ENCODE data around the gene PI4KA.
"Not testable (repeated sequence)": the region's sequence is repeated elsewhere in the genome, so short reads cannot be mapped to it uniquely, and the experiment has no call there.

PI4KA gene

GRCh38 chr22:20702546-20703413, 155.8 kb downstream of the PI4KA start:
- peak overlapping the region; percentile 62 for H3K4me3 ChIP-seq (replicated peaks; ENCODE audit: low read depth, low read length)
- DNase-seq (ENCODE audit: low read depth): peak; percentile 94

DNA sequence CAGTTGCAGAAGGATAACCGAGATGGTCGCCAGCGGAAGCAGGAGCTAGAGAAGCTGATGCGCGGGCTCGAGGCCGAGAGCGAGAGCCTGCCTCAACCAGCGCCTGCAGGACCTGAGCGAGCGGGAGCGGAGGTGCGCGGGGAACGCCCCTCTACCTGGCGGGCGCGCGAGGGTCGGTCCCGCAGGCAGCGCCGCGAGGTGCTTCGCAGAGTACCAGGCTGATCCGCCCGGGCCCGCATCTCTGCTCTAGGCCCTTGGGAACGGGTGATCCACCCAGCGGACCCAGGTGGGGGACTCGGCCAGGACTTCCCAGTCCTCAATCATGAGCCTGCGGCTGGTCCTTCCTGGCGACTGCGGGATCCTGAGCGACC, 156.5 kb downstream of the PI4KA start:
- DNase-seq (ENCODE audit: low read depth): not testable (repeated sequence)
- peak overlapping the region; percentile 62 for H3K4me3 ChIP-seq (replicated peaks; ENCODE audit: low read depth, low read length)

DNA sequence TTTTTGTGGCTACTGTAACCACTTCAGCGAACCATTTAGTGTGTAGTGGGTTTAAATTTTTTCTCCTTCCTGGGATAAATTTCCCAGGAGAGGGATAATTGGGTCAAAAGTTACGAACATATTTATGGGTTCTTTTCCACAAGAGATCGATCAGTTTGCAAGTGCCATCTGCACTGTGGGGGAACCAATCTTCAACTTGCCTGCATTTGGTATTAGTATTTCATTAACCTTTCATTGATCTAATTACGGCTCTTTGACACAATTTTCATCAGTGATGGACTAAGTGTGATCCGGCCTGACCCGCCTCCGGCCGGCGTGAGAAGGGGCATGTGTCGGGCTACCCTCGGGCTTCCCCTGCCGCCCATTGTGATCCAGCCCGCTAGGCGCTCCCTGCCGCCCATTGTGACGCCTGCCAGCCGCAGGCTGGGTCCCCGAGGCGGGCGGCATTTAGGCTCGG, 156.9 kb downstream of the PI4KA start:
- H3K4me3 ChIP-seq (replicated peaks; ENCODE audit: low read depth, low read length); DNase-seq (ENCODE audit: low read depth): not testable (repeated sequence)

- not testable (repeated sequence) for H3K4me3 ChIP-seq (replicated peaks; ENCODE audit: low read depth, low read length); DNase-seq (ENCODE audit: low read depth)
These were observed 158.3 kb downstream of the PI4KA start for GRCh38 chr22:20700347-20700746.

GRCh38 chr22:20699856-20700255, 158.8 kb downstream of the PI4KA start:
- H3K4me3 ChIP-seq (replicated peaks; ENCODE audit: low read depth, low read length): not testable (repeated sequence)

DNA sequence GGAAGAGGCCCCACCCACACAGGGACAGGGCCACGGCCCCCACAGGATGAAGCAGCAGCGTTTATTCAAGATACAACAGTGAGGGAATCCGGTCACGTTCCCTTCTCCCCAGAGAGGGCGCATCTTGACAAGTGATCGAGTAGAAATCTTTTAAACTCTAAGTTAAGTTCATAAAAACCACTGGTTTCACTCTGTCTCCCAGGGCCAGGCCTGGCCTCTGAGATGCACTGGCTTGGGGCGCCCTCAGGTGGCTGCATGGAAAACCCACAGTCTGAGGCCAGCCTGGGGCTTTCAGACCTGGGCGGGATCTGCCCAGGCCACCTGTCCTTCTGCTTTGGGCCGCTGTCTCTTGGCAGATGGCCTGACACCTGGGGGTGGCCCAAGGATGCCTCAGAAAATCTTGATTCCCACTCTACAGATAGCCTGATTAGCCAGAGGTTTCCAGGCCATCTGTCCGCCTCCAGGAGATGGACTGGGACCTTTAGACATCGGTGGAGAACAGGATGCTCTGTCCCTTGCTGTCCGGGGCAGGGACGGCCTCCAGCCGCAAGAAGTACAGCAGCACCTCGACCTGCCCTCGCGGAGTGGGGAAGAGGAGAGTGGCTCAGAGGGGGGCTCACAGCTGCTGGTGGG, 161.0 kb downstream of the PI4KA start:
- H3K4me3 ChIP-seq (replicated peaks; ENCODE audit: low read depth, low read length): not testable (repeated sequence)
- peak; percentile 79 for DNase-seq (ENCODE audit: low read depth)
- peak; percentile 52 for TF ChIP-seq CTCF (IDR thresholded peaks at IDR 0.05; ENCODE audit: low read length, missing control alignments)

More at GRCh38 chr22:20699856-20700255, 158.8 kb downstream of the PI4KA start:
- DNase-seq (ENCODE audit: low read depth): not testable (repeated sequence)

GRCh38 chr22:20696056-20696455, 162.6 kb downstream of the PI4KA start:
- not testable (repeated sequence) for DNase-seq (ENCODE audit: low read depth); H3K4me3 ChIP-seq (replicated peaks; ENCODE audit: low read depth, low read length)

DNA sequence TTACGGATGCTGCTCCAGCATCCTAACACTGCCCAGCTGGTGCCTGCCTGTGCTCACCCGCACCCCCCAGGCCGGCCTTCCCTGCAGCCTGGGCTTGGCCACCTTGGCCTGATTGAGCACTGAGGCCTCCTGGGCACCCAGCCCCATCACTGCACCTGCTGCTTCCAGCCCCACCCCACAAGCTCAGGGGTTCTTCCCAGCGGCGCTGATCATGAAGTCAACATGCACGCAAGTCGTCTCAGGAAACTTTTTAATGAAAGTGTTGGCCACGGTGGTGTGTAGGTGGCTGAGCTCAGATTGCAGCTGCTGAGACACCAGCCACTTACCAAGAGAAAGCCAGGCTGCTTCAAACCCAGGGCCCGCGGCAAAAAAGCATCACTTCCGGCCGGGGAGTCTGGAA, 163.4 kb downstream of the PI4KA start:
- DNase-seq (ENCODE audit: low read depth); H3K4me3 ChIP-seq (replicated peaks; ENCODE audit: low read depth, low read length): not testable (repeated sequence)

- not testable (repeated sequence) for DNase-seq (ENCODE audit: low read depth); H3K4me3 ChIP-seq (replicated peaks; ENCODE audit: low read depth, low read length)
These were observed 164.4 kb downstream of the PI4KA start for GRCh38 chr22:20694256-20694655.

- not testable (repeated sequence) for DNase-seq (ENCODE audit: low read depth)
These were observed 165.7 kb downstream of the PI4KA start for GRCh38 chr22:20692926-20693325.

DNA sequence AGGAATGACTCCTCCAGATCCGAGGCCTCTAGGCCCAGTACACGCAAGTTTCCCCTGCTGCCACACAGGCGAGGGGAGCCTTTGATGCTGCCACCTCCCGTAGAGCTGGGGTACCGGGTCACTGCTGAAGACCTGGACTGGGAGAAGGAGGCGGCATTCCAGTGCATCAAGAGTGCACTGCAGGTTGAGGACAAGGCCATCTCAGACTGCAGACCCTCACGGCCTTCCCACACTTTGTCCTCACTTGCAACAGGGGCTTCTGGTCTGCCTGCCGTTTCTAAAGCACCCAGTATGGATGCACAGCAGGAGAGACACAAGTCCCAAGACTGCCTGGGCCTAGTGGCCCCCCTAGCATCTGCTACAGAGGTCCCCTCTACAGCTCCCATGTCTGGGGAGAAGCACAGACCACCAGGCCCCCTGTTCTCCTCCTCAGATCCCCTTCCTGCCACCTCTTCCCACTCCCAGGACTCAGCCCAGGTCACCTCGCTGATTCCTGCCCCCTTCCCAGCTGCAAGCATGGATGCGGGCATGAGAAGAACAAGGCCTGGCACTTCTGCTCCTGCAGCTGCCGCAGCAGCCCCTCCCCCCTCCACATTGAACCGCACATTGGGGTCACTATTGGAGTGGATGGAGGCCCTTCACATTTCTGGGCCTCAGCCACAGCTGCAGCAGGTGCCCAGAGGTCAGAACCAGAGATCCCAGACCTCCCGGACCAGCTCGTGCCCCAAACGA, 167.9 kb downstream of the PI4KA start:
- DNase-seq (ENCODE audit: low read depth); H3K4me3 ChIP-seq (replicated peaks; ENCODE audit: low read depth, low read length): not testable (repeated sequence)

More at GRCh38 chr22:20692926-20693325, 165.7 kb downstream of the PI4KA start:
- H3K4me3 ChIP-seq (replicated peaks; ENCODE audit: low read depth, low read length): not testable (repeated sequence)

DNA sequence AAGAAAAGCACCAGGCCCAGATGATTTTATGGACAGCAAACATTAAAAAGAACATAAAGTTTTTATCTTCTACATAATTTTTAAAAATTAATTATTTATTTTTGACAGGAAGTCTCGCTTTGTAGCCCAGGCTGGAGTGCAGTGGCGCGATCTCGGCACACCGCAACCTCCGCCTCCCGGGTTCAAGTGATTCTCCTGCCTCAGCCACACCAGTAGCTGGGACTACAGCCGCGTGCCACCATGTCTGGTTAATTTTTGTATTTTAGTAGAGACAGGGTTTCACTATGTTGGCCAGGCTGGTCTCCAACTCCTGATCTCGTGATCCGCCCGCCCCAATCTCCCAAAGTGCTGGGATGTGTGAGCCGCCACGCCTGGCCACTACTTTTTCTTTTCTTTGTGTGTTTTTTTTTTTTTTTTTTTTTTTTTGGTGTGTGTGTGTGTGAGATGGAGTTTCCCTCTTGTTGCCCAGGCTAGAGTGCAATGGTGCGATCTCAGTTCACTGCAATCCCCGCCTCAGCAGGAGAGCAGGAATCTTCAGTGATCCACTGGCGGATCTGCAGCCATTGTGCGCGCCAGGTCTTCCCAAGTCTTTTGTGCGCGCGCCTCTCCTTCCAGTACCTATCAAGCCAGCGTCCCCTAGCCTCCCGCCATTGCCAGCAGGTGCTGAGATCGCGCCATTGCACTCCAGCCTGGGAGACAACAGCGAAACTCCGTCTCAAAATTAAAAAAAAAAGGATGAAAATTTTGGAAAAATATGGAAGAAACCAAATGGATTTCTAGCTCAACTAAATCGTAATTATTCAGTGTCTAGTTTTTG, 171.0 kb downstream of the PI4KA start:
- not testable (repeated sequence) for DNase-seq (ENCODE audit: low read depth); H3K4me3 ChIP-seq (replicated peaks; ENCODE audit: low read depth, low read length)

- H3K4me3 ChIP-seq (replicated peaks; ENCODE audit: low read depth, low read length); DNase-seq (ENCODE audit: low read depth): not testable (repeated sequence)
These were observed 172.8 kb downstream of the PI4KA start for GRCh38 chr22:20685764-20686163.

GRCh38 chr22:20678792-20679435, 179.7 kb downstream of the PI4KA start:
- DNase-seq (ENCODE audit: low read depth); H3K4me3 ChIP-seq (replicated peaks; ENCODE audit: low read depth, low read length): not testable (repeated sequence)

Measured in fibroblast of pulmonary artery (primary cell).